Measurements from ENCODE around the gene MYH7.

MYH7 gene

DNA sequence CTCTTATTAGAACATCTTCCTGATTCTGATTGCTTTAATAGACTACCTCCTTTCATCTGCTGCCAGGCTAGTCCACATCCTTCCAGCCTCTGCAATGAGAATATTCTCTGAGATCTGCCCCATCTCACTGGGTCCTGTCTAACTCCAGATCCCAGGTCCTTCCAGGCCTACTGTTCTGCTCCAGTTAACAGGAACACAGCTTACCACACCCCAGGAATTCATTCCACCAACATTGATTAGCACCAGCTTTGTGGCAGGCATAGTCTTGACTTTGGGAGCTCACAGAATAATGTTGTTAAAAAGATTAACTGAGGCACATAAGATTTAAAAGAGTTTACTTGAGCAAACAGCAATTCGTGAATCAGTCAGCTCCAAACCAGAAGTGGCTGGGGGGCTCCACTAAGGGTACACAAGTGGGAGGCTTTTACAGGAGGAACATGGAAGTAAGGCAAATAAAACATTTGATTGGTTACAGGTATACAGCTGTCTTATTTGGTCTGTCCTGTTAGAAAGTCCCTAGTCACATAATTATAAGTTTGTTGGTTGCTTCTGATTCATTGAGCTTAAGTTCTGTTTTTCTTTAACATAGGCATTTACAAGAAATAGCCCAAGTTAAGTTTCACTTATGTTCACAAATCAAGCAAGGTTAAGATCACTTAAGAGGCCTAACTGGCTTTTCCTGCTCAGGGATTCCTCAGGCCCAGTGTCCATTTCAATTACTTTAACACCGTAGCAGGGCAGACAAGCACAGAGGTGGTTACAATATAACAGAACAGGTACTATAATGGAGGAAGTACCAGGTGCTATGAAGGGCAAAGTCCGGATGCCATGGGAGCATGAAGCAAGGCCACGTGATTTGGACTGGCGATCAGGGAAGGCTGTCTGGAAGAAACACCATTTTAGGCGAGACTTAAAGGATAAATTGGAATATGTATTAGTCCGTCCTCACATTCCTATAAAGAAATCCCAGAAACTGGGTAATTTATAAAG, 12.2 kb upstream of the MYH7 start:
- DNase-seq (ENCODE audit: low read depth in 2 of 2) = no peak

DNA sequence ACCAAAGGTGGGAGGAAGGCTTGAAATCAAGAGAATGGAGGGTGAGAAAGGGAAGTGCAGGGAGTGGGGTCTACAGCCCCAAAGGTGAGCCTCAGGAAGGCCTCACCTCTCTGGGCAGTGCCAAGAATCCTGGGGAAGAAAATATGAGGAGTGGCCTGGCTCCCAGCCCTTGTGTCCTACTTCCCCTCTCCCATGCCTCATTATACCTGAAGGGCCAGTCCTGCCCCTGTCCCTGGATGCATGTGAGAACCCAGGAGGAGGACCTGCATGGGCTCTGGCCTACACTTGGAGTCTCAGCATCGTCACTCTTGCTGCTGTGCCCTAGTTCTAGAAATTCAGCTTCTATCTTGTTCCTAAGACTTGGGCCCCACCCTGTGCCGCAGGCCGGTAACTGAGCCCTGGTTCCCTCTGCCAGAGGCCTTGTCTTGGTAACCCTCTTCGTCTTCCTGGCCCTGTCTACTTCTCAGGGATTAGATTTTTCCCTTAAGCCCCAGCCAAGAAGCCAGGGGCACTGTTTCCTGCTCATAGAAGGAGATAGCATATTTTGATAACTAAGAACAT, 10.9 kb upstream of the MYH7 start:
- DNase-seq (ENCODE audit: low read depth in 2 of 2) = no peak

DNA sequence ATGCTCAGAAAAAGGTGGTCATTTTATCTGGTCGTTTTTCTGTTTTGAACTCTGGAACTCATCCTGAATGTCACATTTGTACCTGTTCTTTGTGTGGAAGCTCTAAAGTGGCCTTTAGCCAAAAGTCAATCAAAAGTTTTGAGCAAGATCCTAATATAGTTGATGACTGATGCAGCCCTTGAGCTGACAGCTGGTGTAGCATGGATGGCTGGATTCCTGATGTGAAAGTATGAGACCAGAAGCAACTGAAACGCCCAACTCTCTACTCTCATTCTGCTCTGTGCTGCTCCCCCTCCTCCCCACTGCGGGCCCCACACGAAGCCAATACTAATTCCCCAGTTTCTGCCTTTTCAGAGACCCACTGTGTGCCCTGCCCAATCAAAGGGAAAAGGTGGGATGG, 10.3 kb upstream of the MYH7 start:
- no peak for DNase-seq (ENCODE audit: low read depth in 2 of 2)

DNA sequence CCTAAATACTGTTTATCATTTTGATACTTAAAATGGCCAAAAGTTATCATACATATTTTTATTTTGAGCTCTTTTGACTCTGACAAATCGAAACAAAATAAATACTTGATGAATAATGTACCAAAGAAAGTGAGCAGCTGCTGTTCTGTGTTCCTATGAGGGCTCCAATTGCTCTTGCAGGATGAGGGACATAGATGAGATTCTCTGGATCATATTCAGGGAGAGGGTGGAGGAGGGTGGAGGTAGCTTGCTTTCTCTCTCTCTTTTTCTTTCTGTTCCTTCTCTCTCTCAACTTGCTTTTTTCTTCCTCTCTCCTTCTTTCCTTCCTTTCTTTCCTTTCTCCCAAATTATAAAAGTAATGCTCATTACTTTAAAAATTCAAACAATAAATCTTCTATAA, 8.9 kb upstream of the MYH7 start:
- DNase-seq (ENCODE audit: low read depth in 2 of 2) = no peak

DNA sequence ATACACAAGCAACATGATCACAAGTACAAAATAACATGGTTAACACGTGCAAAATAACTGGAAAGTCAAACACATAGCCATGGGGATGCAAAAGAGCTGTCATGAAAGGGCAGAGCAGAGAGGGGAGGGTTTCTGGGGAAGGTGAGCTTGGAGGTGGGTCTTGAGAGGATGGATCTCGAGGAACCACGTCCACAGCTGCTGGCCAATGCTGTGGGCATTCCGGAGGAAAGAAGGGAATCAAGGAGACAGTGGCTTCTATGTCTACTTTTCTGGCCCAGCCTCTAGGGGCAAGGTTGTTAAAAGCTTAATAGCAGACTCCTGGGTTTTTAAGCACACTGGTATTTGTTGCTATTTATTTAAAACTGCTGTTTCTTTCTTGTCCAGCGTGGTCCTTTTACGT, 8.4 kb upstream of the MYH7 start:
- no peak for DNase-seq (ENCODE audit: low read depth in 2 of 2)

DNA sequence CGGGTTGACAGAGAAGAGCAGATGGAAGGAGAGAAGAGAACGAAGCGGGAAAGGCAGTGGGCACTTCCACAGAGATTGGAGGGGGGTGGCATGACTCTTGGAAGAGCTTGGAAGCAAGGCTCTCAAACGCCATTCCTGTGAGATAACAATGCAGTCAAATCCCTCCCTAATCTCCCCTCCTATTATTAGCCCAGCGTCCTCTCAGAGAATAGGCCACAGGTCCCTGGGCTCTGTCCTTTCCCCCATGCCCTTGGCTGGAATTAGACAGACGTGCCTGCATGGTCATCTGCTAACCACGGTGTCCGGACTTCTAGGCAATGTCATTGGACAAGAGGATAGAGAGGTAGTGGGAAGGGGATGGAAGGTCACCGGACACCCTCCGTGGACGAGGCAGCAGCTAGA, 8.0 kb upstream of the MYH7 start:
- DNase-seq (ENCODE audit: low read depth in 2 of 2) = no peak

DNA sequence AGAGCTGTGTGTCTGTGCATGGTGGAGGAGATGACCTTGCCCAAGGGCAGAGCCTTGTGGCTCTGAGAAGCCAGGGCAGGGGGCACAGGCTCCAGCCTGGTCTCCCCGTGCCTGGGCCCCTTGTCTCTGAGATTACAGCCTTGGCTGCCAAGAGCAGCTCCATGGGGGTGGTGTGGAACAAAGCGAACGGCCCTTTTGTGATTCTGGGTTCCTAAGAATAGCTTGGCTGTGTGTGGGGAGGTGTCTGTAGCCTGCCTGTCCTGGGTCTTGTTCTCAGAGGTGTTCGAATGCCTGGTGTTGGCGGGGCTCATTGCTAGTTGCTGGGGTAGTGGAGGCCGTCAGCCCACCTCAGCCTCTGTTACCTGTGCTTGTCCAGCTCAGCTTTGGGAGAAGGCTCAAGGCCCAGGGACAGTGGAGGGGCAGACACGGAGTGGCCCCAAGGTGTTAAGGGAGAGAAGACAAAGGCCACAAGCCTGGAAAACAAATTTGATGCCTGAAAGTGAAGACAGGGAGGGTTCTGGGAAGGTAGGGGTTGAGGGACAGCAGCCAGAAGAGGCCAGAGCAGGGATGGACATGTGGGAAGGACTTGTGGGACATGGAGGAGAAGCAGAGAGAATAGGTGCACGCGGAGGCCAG, 7.4 kb upstream of the MYH7 start:
- no peak for DNase-seq (ENCODE audit: low read depth in 2 of 2)

DNA sequence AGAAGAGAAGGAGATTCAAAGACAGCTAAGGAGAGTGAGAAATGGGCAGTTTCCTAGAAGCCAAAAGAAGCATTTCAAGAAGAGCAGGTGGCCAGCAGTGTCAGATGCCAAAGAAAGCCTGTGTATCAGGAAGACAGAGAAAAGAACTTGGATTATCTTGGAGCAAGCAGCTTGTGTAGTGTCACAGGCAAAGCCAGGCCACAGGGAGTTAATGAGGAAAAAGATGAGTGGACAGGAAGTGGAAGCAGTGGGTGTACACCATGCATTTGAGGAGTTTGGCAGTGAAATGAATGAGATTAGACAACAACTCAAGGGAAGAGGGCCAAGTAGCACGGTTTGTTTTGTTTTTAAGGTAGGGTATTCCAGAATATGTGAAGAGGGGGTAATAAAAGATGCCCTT, 5.6 kb upstream of the MYH7 start:
- no peak for DNase-seq (ENCODE audit: low read depth in 2 of 2)

DNA sequence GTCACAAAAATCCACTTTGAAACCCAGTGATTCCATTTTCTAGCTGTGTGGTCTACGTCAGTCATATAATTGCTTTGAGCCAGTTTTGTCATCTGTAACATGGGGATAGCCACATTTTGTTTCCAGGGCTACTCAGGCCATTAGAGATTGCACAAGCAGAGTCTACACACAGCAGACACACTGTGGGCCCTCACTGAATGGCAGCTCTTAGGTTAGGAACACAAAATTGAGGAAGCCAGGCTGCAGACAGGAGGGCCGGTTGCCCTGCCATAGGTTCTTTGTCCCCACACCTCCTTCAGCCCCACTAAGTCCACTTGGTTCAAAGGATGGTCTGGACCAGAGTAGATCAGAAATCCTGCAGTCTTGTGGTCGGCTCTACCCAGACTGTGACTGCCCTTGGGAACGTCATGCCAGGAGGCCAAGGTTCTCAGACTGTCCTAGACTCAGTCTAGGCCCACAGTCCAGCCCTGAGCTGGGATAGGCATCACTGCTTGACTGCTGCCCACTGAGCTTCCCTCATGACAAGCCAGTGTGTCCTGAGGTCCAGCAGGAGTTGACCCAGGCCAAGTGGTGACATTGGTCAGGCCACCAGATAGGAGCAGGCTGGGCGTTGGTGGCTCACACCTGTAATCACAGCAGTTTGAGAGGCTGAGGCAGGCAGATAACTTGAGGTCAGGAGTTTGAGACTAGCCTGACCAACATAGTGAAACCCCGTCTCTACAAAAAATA, 3.8 kb upstream of the MYH7 start:
- no peak for DNase-seq (ENCODE audit: low read depth in 2 of 2)

DNA sequence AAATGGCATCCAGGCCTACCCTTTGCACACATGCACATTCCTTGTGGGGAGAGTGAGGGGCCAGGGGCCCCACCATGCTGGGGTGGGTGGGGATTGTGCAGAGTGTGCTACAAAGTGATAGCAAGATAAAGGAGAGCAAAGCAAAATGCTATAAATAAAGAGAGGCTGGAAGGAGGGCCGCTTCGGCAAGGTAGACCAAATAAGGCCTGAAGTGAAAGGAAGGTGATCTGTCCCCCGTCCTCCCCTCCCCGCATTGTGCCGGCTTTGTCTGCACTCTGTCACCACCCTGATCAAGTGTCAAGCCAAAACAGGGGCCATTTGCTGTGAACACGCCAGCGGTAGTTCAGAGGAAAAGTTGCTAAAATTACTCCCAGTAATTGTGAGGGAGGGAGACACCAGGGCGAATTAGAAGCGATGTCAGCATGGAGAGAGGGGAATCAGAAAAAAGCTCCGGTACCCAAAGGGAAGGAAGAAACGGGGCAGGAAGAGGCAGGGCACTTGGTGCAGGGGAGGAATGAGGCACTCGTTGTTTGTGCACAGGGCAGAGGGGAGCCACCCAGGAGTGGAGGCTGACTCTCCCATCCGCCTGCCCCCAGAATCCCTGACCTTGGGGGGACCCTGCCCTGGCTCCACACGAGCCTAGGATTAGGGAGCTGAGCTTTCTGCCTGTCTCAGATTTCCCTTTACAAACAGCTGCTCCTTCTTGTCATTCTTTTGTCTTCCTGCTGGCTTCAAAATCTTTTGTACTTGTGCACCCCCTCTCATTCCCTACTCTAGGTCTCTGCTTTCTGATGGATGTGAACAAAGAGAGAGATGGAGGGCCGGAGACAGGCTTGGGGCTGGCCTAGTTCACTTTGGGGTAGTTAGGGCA, 2.9 kb upstream of the MYH7 start:
- DNase-seq (ENCODE audit: low read depth in 2 of 2) = no peak

DNA sequence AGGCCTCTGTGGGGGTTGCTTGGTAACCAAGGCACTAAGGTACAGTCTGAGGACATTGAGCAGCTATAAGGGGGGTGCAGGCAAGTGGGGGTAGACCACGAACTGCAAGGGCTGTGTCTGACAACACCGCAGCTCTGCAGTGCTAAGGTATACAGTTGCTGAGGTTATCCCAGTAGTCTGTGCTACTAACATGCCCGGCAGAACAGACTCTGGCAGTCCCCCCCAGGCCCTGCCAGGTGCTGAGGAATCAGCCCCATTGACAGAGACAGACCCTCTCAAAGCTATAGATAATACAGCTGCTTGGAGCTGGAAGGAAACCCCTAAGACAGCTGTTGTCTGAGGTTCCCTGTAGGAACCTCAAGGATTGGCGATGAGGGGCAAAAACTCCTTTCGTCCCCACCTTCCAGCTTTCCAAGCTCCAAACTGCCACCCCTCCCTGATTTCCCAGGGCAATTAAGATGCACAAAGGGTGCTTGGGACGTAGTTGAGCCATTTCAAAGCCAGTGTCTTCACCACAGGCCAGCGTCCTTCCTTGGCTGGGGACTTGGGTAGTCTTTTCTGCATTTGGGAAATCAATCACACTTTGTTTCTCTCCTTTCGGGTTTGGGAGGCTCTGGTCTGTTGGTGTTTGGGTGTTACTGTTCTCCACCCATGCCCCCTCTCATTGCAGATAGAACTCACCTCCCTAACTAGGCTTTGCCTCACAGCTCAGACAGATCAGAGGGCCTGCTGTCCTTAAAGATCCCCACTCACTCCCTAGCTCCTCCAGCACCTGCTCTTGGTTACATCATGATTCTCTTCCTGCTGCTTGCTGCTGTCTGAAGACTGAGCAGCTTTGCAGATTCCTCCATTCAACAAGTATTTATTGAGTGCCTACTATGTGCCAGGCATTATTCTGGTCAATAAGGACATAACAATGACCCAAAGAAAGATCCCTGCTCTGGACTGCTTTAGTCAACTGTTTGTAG, 2.0 kb upstream of the MYH7 start:
- no peak for DNase-seq (ENCODE audit: low read depth in 2 of 2)

DNA sequence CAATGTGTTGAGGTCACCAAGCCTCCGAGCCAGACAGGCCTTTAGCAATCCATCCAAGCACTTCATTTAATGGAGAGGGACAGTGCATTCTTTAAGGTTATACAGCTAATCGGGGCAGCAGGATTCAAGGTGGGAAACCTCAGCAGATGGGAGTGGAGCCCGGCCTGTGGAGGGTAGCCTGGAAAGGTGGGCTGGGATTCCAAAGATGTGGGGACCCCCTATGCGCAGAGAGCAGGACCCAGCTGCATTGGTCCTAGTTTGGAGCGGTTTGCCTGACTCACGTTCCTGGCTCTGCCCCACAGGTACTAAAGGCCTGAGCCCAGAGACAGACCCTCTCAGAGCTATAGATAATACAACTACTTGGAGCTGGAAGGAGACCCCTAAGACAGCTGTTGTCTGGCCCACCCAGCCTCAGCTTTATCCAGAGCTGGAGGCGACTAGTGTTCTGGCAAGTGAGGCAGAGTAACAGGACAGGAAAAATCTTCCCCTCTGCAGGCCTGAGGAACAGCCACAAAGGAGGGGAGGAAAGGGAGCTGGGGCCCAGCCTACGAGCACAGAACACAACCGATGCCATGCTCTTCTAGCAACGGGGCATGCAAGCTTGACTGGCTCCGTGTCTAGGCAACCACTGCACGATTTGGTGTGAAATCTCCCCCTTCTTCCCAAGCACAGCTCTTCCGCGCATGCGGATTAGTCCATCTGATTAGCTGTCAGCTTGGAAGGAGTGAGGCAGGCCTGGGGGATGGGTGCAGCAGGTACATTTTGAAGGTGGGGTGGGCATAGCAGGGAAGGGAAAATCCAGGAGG, 1.1 kb upstream of the MYH7 start:
- DNase-seq (ENCODE audit: low read depth in 2 of 2) = no peak

DNA sequence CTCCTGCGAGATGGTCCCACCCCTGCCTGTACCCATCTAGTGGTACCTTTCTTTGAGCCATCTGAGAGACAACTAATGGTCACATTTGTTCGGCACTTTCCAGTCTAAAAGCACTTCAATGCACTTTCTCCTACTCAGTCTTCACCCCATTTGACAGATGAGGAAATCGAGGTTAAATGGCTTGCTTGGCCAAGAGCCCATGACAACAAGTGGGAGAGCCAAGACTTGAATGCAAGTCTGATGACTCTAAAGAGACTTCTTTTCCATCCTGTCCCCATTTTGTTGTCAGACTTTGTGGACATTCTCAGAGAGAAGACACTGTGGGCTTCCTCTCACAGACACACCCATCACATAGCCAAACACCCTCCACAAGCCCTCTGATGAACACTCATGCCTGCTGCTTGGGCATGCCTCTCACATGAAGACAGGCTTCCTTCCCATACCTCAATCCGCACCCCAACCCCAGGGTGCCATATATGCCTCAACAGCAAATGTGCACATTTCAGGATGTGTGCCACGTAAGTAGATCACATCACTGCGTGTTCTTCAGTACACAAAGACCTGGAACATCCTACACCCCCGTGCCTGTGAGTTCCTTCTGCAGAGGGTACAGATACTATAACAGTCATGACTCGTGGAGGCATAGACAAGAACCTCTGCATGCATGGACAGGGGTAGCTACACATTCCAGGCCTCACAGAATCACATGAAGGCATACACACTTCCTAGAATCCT, 805 bp downstream of the MYH7 start:
- no peak for DNase-seq (ENCODE audit: low read depth in 2 of 2)

DNA sequence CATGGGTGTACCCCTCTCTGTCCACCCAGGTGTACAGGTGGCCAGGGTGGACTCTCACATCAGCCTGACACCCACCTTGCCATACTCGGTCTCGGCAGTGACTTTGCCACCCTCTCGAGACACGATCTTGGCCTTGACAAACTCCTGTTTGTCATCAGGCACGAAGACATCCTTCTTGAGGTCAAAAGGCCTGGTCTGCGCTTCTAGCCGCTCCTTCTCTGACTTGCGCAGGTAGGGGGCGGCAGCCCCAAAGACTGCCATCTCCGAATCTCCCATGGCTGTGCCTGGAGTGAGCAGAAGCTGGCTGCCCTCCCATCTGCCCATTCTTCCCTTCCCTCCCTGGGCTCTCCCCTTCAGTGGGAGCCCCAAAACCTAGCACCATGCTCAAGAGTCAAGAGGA, 2.0 kb downstream of the MYH7 start:
- DNase-seq (ENCODE audit: low read depth in 2 of 2) = no peak

DNA sequence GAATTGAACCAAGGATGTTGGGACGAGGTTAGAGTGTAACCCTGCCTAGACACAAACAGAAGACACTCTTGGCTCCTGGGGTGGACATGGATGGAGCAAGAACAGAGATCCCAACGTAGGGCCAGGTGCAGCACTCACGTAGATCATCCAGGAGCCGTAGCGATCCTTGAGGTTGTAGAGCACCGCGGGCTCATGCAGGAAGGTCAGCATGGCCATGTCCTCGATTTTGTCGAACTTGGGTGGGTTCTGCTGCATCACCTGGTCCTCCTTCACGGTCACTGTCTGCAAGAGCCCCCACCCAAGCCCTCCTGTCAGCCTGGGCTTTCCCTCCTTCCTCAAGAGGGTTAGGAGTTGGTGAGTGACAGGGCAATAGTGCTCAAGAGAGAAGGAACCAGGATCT, 2.5 kb downstream of the MYH7 start:
- DNase-seq (ENCODE audit: low read depth in 2 of 2) = no peak

DNA sequence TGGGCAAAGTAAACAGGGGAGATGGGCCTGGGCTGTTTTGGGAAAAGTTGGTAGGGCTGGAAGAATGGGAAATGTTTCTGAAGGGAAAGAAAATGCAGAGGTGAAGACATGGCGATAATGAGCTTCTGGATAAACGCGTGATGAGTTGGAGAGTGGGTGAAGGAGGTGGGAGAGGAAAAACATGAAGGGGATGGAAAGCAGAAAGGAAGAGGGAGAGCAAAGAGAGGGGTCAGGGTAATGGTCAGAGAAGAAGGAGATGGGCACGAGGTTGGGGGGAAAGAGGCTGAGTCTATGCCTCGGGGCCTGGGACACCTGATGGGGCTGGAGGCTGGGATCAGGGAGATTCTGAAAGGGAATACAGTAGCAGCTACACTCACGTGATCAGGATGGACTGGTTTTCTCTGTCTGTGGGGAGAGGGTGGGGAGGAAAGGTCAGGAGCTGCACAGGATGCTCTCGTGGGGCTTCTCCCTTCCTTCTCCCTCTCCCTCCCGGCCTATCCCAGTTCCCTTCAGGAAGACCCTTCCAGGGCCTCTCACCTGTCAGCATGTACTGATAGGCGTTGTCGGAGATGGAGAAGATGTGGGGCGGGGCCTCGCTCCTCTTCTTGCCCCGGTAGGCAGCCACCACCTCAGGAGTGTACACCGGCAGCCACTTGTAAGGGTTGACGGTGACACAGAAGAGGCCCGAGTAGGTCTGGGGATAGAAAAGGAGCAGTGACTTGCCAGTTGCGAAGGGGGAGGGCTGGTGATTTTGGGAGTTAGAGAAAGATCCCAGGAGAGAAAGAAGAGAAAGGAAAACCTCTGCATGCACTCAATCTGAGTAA, 3.1 kb downstream of the MYH7 start:
- no peak for DNase-seq (ENCODE audit: low read depth in 2 of 2)

DNA sequence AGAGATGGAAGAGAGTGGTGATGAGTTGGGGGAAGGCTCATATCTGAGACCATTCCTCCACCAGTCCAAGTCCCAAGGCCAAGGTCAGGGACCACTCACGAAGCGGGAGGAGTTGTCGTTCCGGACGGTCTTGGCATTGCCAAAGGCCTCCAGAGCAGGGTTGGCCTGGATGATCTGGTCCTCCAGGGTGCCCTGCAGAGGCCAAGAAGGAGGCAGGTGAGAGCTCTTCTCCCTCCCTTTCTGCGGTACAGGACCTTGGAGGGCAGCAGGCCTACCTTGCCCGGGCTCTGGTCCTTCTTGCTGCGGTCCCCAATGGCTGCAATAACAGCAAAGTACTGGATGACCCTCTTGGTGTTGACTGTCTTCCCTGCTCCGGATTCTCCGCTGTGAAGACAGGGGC, 4.0 kb downstream of the MYH7 start:
- DNase-seq (ENCODE audit: low read depth in 2 of 2) = no peak

DNA sequence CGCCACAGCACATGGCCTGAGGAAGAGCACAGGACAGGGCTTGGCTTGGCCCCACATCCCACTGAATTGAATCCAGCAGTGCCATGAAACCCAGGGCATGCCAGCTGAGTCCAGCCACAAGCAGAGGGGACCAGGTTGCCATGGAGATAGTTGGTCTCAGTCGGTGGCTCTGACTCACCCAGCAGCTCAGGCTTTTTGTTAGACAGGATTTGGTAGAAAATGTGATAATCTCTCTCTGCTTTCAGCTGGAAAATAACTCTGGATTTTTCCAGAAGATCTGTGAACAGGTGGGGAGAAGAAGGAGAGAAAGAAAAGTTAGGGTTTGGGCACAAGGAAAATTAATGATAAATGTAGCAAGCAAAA, 4.8 kb downstream of the MYH7 start:
- no peak for DNase-seq (ENCODE audit: low read depth in 2 of 2)
